H1 (cell line): ENCODE data around the gene DBF4B. TPM values are rescaled to one million over a fixed set of nuclear protein-coding genes. Genes with fewer than 3 reads are reported as not detected.

Experiments
- CTCF ChIA-PET: fragments of 300-600 bp; sonication (Branson Sonifier 250); formaldehyde crosslinking; loops from one replicate; lab custom pipeline; 2021; ENCODE audit not compliant: partially characterized antibody; lab: Charles Lee
- POLR2A ChIA-PET: fragments of 300-600 bp; sonication (Branson Sonifier 250); formaldehyde crosslinking; loops from one replicate; lab custom pipeline; 2021; ENCODE audit warnings: inconsistent platforms; ENCODE audit not compliant: partially characterized antibody; lab: Charles Lee
- DNase-seq, 2 experiments: peaks; one replicate each; pipeline versions ENCODE4 v3.0.0 to v3.0.0-alpha.2; 2010 to 2022; ENCODE audit warnings: low spot score in 2 of 2, low read depth in 1 of 2, mixed read lengths in 1 of 2
- FAIRE-seq: peaks from 2 replicates; lab custom pipeline; 2011; peaks lifted over from hg19 to GRCh38; lab: Jason Lieb, UNC
- H2AFZ ChIP-seq: 2 replicates; pipeline ENCODE4 v1.8.1; 2012; ENCODE audit warnings: low read length, inconsistent platforms
- H2AK5ac ChIP-seq: 2 replicates; pipeline ENCODE4 v1.6.1; 2013; ENCODE audit warnings: low read depth, low read length
- H2BK120ac ChIP-seq: replicated peaks from 2 replicates; pipeline ENCODE3; 2013; ENCODE audit warnings: low read depth, low read length, inconsistent platforms
- H2BK12ac ChIP-seq: 2 replicates; pipeline ENCODE4 v1.6.1; 2013; ENCODE audit warnings: low read depth, low read length
- H2BK15ac ChIP-seq: 2 replicates; pipeline ENCODE4 v1.6.1; 2013; ENCODE audit warnings: low read length
- H2BK20ac ChIP-seq: 2 replicates; pipeline ENCODE4 v1.6.1; 2013; ENCODE audit warnings: low read length
- H2BK5ac ChIP-seq: 2 replicates; pipeline ENCODE4 v1.6.1; 2013; ENCODE audit warnings: low read depth, low read length
- H3K14ac ChIP-seq: 2 replicates; pipeline ENCODE4 v1.6.1; 2013; ENCODE audit warnings: inconsistent platforms; ENCODE audit not compliant: insufficient read length
- H3K18ac ChIP-seq: 2 replicates; pipeline ENCODE4 v1.6.1; 2013; ENCODE audit warnings: low read length; ENCODE audit errors: extremely low read depth
- H3K23ac ChIP-seq: 2 replicates; pipeline ENCODE4 v1.6.1; 2013; ENCODE audit warnings: inconsistent platforms; ENCODE audit not compliant: insufficient read length
- H3K23me2 ChIP-seq: 2 replicates; pipeline ENCODE4 v1.6.1; 2013; ENCODE audit warnings: low read depth, low read length
- H3K27ac ChIP-seq: 2 replicates; pipeline ENCODE4 v1.6.1; 2011; ENCODE audit warnings: low read depth, low read length, inconsistent platforms
- H3K27me3 ChIP-seq, 4 experiments: replicated peaks in 1 of 4; 1 replicate in 1 of 4; 2 replicates in 3 of 4; pipeline versions ENCODE4 v1.6.1 to v1.8.1; 2011 to 2013; ENCODE audit warnings: low read length in 3 of 4, mild to moderate bottlenecking in 3 of 4, inconsistent platforms in 2 of 4, mixed read lengths in 2 of 4, moderate library complexity in 1 of 4; ENCODE audit not compliant: control insufficient read depth in 3 of 4, insufficient read depth in 3 of 4; ENCODE audit errors: extremely low read depth in 1 of 4
- H3K36me3 ChIP-seq, 4 experiments: 2 replicates each; pipeline versions ENCODE4 v1.6.1 to v1.8.1; 2011 to 2013; ENCODE audit warnings: mild to moderate bottlenecking in 4 of 4, low read length in 3 of 4, moderate library complexity in 2 of 4, control low read depth in 1 of 4, inconsistent platforms in 1 of 4; ENCODE audit not compliant: insufficient read depth in 4 of 4, control insufficient read depth in 2 of 4
- H3K4ac ChIP-seq: replicated peaks from 2 replicates; pipeline ENCODE3; 2013; ENCODE audit warnings: low read length, low read depth, mixed read lengths, inconsistent platforms; ENCODE audit not compliant: insufficient read length
- H3K4me1 ChIP-seq, 4 experiments: replicated peaks in 1 of 4; 1 replicate in 1 of 4; 2 replicates in 3 of 4; pipeline versions ENCODE4 v1.6.1 to v1.8.1; 2011 to 2013; ENCODE audit warnings: low read length in 3 of 4, inconsistent platforms in 2 of 4, mixed read lengths in 1 of 4; ENCODE audit not compliant: insufficient read depth in 4 of 4, control insufficient read depth in 3 of 4
- H3K4me2 ChIP-seq, 2 experiments: 2 replicates each; pipeline versions ENCODE4 v1.6.1 to v1.8.1; 2011 to 2013; ENCODE audit warnings: low read depth in 2 of 2, low read length in 2 of 2, control low read depth in 1 of 2, inconsistent platforms in 1 of 2, mild to moderate bottlenecking in 1 of 2; ENCODE audit not compliant: insufficient read depth in 1 of 2
- H3K4me3 ChIP-seq, 4 experiments: fragments of 200-600, 300-600 bp in 1 of 4; sonication (generic), shearing (Covaris generic), sonication (Bioruptor Twin) in 1 of 4; 2 replicates each; pipeline versions ENCODE4 v1.5.1 to v1.8.1; 2011 to 2016; ENCODE audit warnings: low read length in 4 of 4, low read depth in 3 of 4, control low read depth in 2 of 4, inconsistent platforms in 2 of 4, mild to moderate bottlenecking in 2 of 4, mixed read lengths in 1 of 4, moderate library complexity in 1 of 4; ENCODE audit not compliant: insufficient read depth in 2 of 4; ENCODE audit errors: extremely low read depth in 1 of 4
- H3K56ac ChIP-seq: replicated peaks from 2 replicates; pipeline ENCODE3; 2013; ENCODE audit warnings: low read depth, mild to moderate bottlenecking, mixed read lengths, low read length, inconsistent platforms; ENCODE audit not compliant: insufficient read length
- H3K79me1 ChIP-seq: 2 replicates; pipeline ENCODE4 v1.6.1; 2013; ENCODE audit warnings: low read depth, low read length, control low read depth
- H3K79me2 ChIP-seq, 2 experiments: 2 replicates each; pipeline versions ENCODE4 v1.6.1 to v1.8.1; 2012 to 2013; ENCODE audit warnings: low read length in 2 of 2, mild to moderate bottlenecking in 2 of 2, inconsistent platforms in 1 of 2; ENCODE audit not compliant: insufficient read depth in 2 of 2, control insufficient read depth in 1 of 2
- H3K9ac ChIP-seq, 4 experiments: replicated peaks in 1 of 4; 1 replicate in 1 of 4; 2 replicates in 3 of 4; pipeline versions ENCODE4 v1.6.1 to v1.8.1; 2011 to 2013; ENCODE audit warnings: low read depth in 3 of 4, low read length in 3 of 4, control low read depth in 2 of 4, mild to moderate bottlenecking in 2 of 4, moderate library complexity in 2 of 4, inconsistent platforms in 1 of 4; ENCODE audit errors: extremely low read depth in 1 of 4
- H3K9me3 ChIP-seq, 2 experiments: 2 replicates each; pipeline versions ENCODE4 v1.6.1 to v1.8.1; 2012 to 2013; ENCODE audit warnings: mild to moderate bottlenecking in 2 of 2, moderate library complexity in 2 of 2, control low read depth in 1 of 2, inconsistent platforms in 1 of 2, low read depth in 1 of 2, low read length in 1 of 2, mixed read lengths in 1 of 2; ENCODE audit not compliant: insufficient read depth in 2 of 2
- H4K20me1 ChIP-seq, 2 experiments: replicated peaks in 1 of 2; 2 replicates each; pipeline versions ENCODE3 to v1.8.1; 2011 to 2013; ENCODE audit warnings: inconsistent platforms in 2 of 2, low read length in 2 of 2, mild to moderate bottlenecking in 1 of 2; ENCODE audit not compliant: insufficient read depth in 2 of 2, control insufficient read depth in 1 of 2
- H4K5ac ChIP-seq: 2 replicates; pipeline ENCODE4 v1.6.1; 2013; ENCODE audit warnings: low read length, low read depth, mixed read lengths, inconsistent platforms; ENCODE audit not compliant: insufficient read length
- H4K8ac ChIP-seq: 2 replicates; pipeline ENCODE4 v1.8.0; 2013; ENCODE audit warnings: mild to moderate bottlenecking, moderate library complexity, low read length, inconsistent platforms; ENCODE audit not compliant: insufficient read depth; ENCODE audit errors: extremely low read depth
- H4K91ac ChIP-seq: replicated peaks from 2 replicates; pipeline ENCODE3; 2013; ENCODE audit warnings: low read length, mixed read lengths, inconsistent platforms; ENCODE audit not compliant: insufficient read length
- POLR2AphosphoS5 ChIP-seq: IDR thresholded peaks from 2 replicates; pipeline ENCODE4 v1.6.1; 2011; ENCODE audit warnings: low read depth, low read length
- RBBP5 ChIP-seq: IDR thresholded peaks from 2 replicates; pipeline ENCODE4 v1.7.1; 2012; ENCODE audit warnings: low read depth, mild to moderate bottlenecking, inconsistent platforms, low read length, moderate library complexity, borderline replicate concordance
- WGBS, 2 experiments: shearing (Covaris generic) in 1 of 2; methylation state at CpG; one replicate each; pipeline versions ENCODE4 v1.1.6 to v1.1.7; 2013 to 2015; ENCODE audit warnings: low lambda C conversion rate in 2 of 2, mixed read lengths in 2 of 2, inconsistent platforms in 1 of 2, low coverage in 1 of 2, missing lambda C conversion rate in 1 of 2; ENCODE audit not compliant: insufficient replicate concordance in 2 of 2, insufficient coverage in 1 of 2, insufficient read length in 1 of 2; ENCODE audit errors: extremely low coverage in 1 of 2, missing lambda C conversion rate in 1 of 2; 5-methylcytosine and 5-hydroxymethylcytosine counted together
- polyA plus RNA-seq, 7 experiments: library from polyadenylated mRNA; depleted of rRNA in 3 of 7; stranded (reverse) in 5 of 7; unstranded in 2 of 7; fragments of >200 nt in 5 of 7; fragments of 200-250 nt in 2 of 7; gene quantifications; 1 replicate in 5 of 7; 2 replicates in 1 of 7; 4 replicates in 1 of 7; pipeline versions ENCODE4 v1.2.1 to v1.2.3, GENCODE V29; 2011 to 2013; ENCODE audit warnings: missing spikeins in 2 of 7, mixed read lengths in 2 of 7
- total RNA-seq: library from RNA; stranded (reverse); fragmentation: NEBNext Ultra II Directional; extraction: Animal tissue kit (Norgen Biotek cat#: 25700); gene quantifications from 2 replicates; pipeline ENCODE4 v1.2.1, GENCODE V29; 2021

DBF4B gene
- total and polyA plus RNA-seq, 2 of the 8 experiments (the other 6 are each of a cell fraction or from before 2014, with no cell fraction given) = 20.2 to 26.9 TPM

DNA sequence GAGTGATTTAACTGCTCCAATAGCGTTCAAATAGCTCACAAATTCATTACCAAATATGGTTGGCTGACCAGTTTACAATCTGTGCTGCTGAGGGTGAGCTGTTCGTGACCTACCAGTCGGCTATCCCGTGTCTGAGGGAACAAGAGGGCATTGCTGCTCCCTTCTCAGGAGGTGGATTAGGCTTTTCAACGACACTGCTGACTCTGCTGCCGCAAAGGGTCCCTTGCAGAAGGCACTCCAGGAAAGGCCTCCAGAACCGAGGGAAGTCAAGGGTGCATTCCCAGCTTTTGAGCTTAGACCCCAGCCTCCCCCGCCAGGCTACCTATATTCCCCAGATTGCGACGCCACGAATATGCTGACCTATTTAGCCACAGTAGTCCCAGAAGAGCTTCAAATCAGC is 89.3 kb downstream of the DBF4B start:
- Histone ChIP-seq H3K18ac (no peak overlapping the region), H4K20me1 (peaks cover 0 to 6% of the 10 kb centered on the region in 2 experiments), H2BK12ac (no peak overlapping the region), H3K4me1 (peaks cover 0 to 3% (median 1%) of the 10 kb centered on the region in 4 experiments; a peak in 2 of 7 replicates), H3K23ac (no peak overlapping the region), H2AFZ (no peak overlapping the region), H4K5ac (no peak overlapping the region), H4K8ac (no peak overlapping the region), H2BK20ac (no peak overlapping the region), H3K9ac (no peak overlapping the region), H3K4me2 (no peak overlapping the region), H3K36me3 (peaks cover 0 to 19% (median 10%) of the 10 kb centered on the region in 4 experiments; a peak in 7 of 8 replicates), H2BK15ac (no peak overlapping the region), H2BK5ac (no peak overlapping the region), H2BK120ac (no peak overlapping the region), H3K14ac (no peak overlapping the region), H3K27ac (no peak overlapping the region), H3K4me3 (no peak overlapping the region), H2AK5ac (no peak overlapping the region), H3K56ac (no peak overlapping the region), H4K91ac (no peak overlapping the region), H3K79me1 (no peaks in the 10 kb centered on the region), H3K27me3 (no peaks in the 10 kb centered on the region), H3K9me3 (no peaks in the 10 kb centered on the region), H3K4ac (no peak overlapping the region), H3K79me2 (peaks cover 0 to 5% of the 10 kb centered on the region in 2 experiments; a peak in 1 of 4 replicates), H3K23me2 (no peaks in the 10 kb centered on the region)
- ChIA-PET CTCF (interaction anchor here (0.6 to 3.7 kb wide), 16 partner anchors 10 to 558 kb away, joined by 3 to 22 read pairs (median 4); no protein-coding TSS in a partner anchor), POLR2A (interaction anchor here (0.6 to 4.0 kb wide), 12 partner anchors 11 to 70 kb away, joined by 3 to 17 read pairs (median 4); no protein-coding TSS in a partner anchor)
- peak; percentile 64 for TF ChIP-seq POLR2AphosphoS5
- TF ChIP-seq RBBP5 = no peak
- FAIRE-seq (no peak), DNase-seq (no peak)
- 93% methylated on average over 11 of the region's 11 CpGs; no CpG with 5 or more reads in 1 of the 2 experiments for WGBS, 2 experiments
